K562 (cell line): ENCODE measurements around the gene HOXD4. TPM values are rescaled to one million over a fixed set of nuclear protein-coding genes. Genes with fewer than 3 reads are reported as not detected.

Experiments used
- CBX3 ChIP-seq, 2 experiments: IDR thresholded peaks; 1 replicate in 1 of 2; 2 replicates in 1 of 2; pipeline ENCODE4 v1.6.1; 2012; ENCODE audit warnings: inconsistent platforms in 2 of 2, low read length in 2 of 2, borderline replicate concordance in 1 of 2, control low read depth in 1 of 2
- DMBX1 ChIP-seq: fragments of 250-450 bp; sonication (Bioruptor Pico); IDR thresholded peaks from 2 replicates; pipeline ENCODE4 v1.8.0; 2022; ENCODE audit warnings: inconsistent platforms, mild to moderate bottlenecking, moderate library complexity, borderline replicate concordance
- FOXK2 ChIP-seq, 2 experiments: fragments of 450-650 bp; IDR thresholded peaks in 1 of 2; conservative IDR thresholded peaks in 1 of 2; 2 replicates each; pipeline ENCODE4 v1.6.1; 2016; ENCODE audit warnings: low read depth in 2 of 2, mild to moderate bottlenecking in 1 of 2
- PTRF ChIP-seq: fragments of 450-650 bp; IDR thresholded peaks from 2 replicates; pipeline ENCODE4 v1.6.1; 2016; ENCODE audit warnings: mild to moderate bottlenecking, missing genetic modification characterization, missing compliant biosample characterization
- SIN3B ChIP-seq: fragments of 450-650 bp; IDR thresholded peaks from 2 replicates; pipeline ENCODE4 v1.6.1; 2017; ENCODE audit warnings: low read depth, mild to moderate bottlenecking, moderate library complexity
- TFAM ChIP-seq: fragments of 250-450 bp; sonication (Bioruptor Pico); conservative IDR thresholded peaks from 2 replicates; pipeline ENCODE4 v1.5.0; 2021; ENCODE audit warnings: mild to moderate bottlenecking, moderate library complexity
- ZNF695 ChIP-seq: fragments of 450-650 bp; formaldehyde crosslinking; IDR thresholded peaks from 2 replicates; pipeline ENCODE4 v1.4.0; 2020; ENCODE audit warnings: mild to moderate bottlenecking, moderate library complexity
- polyA plus RNA-seq, 8 experiments: library from polyadenylated mRNA; depleted of rRNA in 4 of 8; stranded (reverse) in 5 of 8; unstranded in 3 of 8; fragments of >200 nt; fragmentation: Nextera tagmentation in 2 of 8; fragmentation: Illumina TruSeq in 1 of 8; extraction: Ambion mirVana in 2 of 8; extraction: Trizol in 1 of 8; gene quantifications; 2 replicates each; pipeline versions ENCODE4 v1.2.1 to v1.2.3, GENCODE V29; 2011 to 2014; ENCODE audit warnings: inconsistent platforms in 1 of 8, missing spikeins in 1 of 8
- total RNA-seq, 7 experiments: library from RNA; depleted of rRNA in 6 of 7; stranded (reverse); fragments of >200 nt in 6 of 7; fragmentation: Illumina TruSeq in 2 of 7; extraction: Trizol in 2 of 7; gene quantifications; 2 replicates each; pipeline versions ENCODE4 v1.2.1 to v1.2.3, GENCODE V29; 2011 to 2021; ENCODE audit warnings: low replicate concordance in 1 of 7
- TF ChIP-seq, protein P1 (sequence below): sonication (generic); formaldehyde crosslinking; IDR thresholded peaks from 2 replicates; pipeline ENCODE4 v1.8.1; 2022; ENCODE audit warnings: missing genetic modification reagents
- TF ChIP-seq, protein P2 (sequence below): fragments of 250-450 bp; sonication (Bioruptor Pico); IDR thresholded peaks from 2 replicates; pipeline ENCODE4 v1.8.0; 2022; ENCODE audit warnings: moderate library complexity, mild to moderate bottlenecking, inconsistent platforms
- TF ChIP-seq, protein P3 (sequence below): sonication (generic); formaldehyde crosslinking; IDR thresholded peaks from 2 replicates; pipeline ENCODE4 v1.8.1; 2023; ENCODE audit warnings: mild to moderate bottlenecking, missing genetic modification reagents
- TF ChIP-seq, protein P4 (sequence below), 2 experiments: fragments of 150-350 bp in 1 of 2; IDR thresholded peaks; 2 replicates each; pipeline ENCODE4 v1.6.1; 2012 to 2016; ENCODE audit warnings: low read depth in 2 of 2, low read length in 2 of 2, mild to moderate bottlenecking in 1 of 2, moderate library complexity in 1 of 2
- TF ChIP-seq, protein P5 (sequence below), 2 experiments: fragments of 450-650 bp; IDR thresholded peaks; 2 replicates each; pipeline ENCODE4 v1.6.1; 2018; ENCODE audit warnings: mild to moderate bottlenecking in 2 of 2, low read depth in 1 of 2; ENCODE audit not compliant: partially characterized antibody in 2 of 2
- TF ChIP-seq, protein P6 (sequence below): fragments of 450-650 bp; conservative IDR thresholded peaks from 2 replicates; pipeline ENCODE4 v1.6.1; 2016; ENCODE audit warnings: missing genetic modification characterization, low read depth, mild to moderate bottlenecking, missing compliant biosample characterization, moderate library complexity

The HOXD4 gene
- total and polyA plus RNA-seq, 9 of the 15 experiments (the other 6 are each of a cell fraction or from before 2014, with no cell fraction given) = not detected

DNA sequence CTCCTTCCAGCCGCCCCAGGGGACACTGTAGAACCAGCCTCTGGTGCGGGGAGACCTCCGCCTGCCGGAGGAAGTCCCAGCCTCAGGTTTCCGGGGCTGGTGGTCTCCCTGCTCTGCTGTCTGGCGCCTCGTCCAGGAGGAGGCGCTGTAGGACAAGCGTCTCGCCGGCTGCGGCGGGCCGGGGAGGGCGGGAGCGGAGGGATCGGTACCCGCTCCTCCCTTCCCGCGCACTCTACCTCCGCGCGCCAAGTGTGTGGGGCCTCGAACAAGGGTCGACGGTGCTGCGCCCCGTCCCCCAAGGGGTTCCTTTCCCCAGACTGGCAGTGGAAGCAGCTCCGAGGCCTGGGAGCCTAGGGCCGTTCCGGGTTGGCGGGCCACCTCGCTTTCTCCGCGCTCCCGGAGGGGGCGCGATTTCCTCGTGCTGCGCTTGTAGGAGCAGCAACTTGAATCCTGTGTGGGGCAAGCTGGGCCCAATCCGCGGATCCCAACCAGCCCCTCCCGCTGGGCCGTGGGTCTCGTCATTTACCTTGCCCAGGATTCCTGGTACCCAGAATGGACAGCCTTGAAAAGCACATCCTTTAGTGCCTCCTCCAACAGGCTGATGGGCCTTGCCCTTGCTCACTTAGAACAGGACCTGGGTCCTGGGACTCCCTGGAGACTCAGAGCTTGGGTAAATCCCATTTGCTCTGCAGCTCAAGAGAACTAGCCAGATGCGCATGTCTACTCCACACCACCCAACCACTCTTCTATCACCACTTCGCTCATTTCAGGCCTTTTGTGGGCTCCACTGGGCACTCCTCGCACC is 10.6 kb upstream of the HOXD4 start (continued):
- TF ChIP-seq, protein P1, sequence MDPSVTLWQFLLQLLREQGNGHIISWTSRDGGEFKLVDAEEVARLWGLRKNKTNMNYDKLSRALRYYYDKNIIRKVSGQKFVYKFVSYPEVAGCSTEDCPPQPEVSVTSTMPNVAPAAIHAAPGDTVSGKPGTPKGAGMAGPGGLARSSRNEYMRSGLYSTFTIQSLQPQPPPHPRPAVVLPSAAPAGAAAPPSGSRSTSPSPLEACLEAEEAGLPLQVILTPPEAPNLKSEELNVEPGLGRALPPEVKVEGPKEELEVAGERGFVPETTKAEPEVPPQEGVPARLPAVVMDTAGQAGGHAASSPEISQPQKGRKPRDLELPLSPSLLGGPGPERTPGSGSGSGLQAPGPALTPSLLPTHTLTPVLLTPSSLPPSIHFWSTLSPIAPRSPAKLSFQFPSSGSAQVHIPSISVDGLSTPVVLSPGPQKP (CRISPR knock-in tag) = no peak
- TF ChIP-seq, protein P2, sequence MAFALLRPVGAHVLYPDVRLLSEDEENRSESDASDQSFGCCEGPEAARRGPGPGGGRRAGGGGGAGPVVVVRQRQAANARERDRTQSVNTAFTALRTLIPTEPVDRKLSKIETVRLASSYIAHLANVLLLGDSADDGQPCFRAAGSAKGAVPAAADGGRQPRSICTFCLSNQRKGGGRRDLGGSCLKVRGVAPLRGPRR (CRISPR knock-in tag) = no peak
- TF ChIP-seq, protein P3, sequence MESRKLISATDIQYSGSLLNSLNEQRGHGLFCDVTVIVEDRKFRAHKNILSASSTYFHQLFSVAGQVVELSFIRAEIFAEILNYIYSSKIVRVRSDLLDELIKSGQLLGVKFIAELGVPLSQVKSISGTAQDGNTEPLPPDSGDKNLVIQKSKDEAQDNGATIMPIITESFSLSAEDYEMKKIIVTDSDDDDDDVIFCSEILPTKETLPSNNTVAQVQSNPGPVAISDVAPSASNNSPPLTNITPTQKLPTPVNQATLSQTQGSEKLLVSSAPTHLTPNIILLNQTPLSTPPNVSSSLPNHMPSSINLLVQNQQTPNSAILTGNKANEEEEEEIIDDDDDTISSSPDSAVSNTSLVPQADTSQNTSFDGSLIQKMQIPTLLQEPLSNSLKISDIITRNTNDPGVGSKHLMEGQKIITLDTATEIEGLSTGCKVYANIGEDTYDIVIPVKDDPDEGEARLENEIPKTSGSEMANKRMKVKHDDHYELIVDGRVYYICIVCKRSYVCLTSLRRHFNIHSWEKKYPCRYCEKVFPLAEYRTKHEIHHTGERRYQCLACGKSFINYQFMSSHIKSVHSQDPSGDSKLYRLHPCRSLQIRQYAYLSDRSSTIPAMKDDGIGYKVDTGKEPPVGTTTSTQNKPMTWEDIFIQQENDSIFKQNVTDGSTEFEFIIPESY = 0 out of 2 replicates have a peak, but pooled peaks have one; percentile 36
- TF ChIP-seq CBX3 (IDR thresholded peaks at IDR 0.05; ENCODE audit: borderline replicate concordance in 1 of 2, low read length in 2 of 2) (no peak; a peak in 1 of 3 replicates), SIN3B (no peak), TFAM (CRISPR knock-in tag) (no peak), ZNF695 (CRISPR knock-in tag) (no peak), FOXK2 (conservative IDR thresholded peaks at IDR 0.05 in 1 of 2, IDR thresholded peaks at IDR 0.05 in 1 of 2; ENCODE audit: low read depth in 2 of 2) (no peak), DMBX1 (no peak), PTRF (tag) (no peak)
- TF ChIP-seq, protein P4, sequence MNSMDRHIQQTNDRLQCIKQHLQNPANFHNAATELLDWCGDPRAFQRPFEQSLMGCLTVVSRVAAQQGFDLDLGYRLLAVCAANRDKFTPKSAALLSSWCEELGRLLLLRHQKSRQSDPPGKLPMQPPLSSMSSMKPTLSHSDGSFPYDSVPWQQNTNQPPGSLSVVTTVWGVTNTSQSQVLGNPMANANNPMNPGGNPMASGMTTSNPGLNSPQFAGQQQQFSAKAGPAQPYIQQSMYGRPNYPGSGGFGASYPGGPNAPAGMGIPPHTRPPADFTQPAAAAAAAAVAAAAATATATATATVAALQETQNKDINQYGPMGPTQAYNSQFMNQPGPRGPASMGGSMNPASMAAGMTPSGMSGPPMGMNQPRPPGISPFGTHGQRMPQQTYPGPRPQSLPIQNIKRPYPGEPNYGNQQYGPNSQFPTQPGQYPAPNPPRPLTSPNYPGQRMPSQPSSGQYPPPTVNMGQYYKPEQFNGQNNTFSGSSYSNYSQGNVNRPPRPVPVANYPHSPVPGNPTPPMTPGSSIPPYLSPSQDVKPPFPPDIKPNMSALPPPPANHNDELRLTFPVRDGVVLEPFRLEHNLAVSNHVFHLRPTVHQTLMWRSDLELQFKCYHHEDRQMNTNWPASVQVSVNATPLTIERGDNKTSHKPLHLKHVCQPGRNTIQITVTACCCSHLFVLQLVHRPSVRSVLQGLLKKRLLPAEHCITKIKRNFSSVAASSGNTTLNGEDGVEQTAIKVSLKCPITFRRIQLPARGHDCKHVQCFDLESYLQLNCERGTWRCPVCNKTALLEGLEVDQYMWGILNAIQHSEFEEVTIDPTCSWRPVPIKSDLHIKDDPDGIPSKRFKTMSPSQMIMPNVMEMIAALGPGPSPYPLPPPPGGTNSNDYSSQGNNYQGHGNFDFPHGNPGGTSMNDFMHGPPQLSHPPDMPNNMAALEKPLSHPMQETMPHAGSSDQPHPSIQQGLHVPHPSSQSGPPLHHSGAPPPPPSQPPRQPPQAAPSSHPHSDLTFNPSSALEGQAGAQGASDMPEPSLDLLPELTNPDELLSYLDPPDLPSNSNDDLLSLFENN (IDR thresholded peaks at IDR 0.05; ENCODE audit: low read depth in 2 of 2, low read length in 2 of 2) = no peak
- TF ChIP-seq, protein P5, sequence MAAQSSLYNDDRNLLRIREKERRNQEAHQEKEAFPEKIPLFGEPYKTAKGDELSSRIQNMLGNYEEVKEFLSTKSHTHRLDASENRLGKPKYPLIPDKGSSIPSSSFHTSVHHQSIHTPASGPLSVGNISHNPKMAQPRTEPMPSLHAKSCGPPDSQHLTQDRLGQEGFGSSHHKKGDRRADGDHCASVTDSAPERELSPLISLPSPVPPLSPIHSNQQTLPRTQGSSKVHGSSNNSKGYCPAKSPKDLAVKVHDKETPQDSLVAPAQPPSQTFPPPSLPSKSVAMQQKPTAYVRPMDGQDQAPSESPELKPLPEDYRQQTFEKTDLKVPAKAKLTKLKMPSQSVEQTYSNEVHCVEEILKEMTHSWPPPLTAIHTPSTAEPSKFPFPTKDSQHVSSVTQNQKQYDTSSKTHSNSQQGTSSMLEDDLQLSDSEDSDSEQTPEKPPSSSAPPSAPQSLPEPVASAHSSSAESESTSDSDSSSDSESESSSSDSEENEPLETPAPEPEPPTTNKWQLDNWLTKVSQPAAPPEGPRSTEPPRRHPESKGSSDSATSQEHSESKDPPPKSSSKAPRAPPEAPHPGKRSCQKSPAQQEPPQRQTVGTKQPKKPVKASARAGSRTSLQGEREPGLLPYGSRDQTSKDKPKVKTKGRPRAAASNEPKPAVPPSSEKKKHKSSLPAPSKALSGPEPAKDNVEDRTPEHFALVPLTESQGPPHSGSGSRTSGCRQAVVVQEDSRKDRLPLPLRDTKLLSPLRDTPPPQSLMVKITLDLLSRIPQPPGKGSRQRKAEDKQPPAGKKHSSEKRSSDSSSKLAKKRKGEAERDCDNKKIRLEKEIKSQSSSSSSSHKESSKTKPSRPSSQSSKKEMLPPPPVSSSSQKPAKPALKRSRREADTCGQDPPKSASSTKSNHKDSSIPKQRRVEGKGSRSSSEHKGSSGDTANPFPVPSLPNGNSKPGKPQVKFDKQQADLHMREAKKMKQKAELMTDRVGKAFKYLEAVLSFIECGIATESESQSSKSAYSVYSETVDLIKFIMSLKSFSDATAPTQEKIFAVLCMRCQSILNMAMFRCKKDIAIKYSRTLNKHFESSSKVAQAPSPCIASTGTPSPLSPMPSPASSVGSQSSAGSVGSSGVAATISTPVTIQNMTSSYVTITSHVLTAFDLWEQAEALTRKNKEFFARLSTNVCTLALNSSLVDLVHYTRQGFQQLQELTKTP (IDR thresholded peaks at IDR 0.05; ENCODE audit: low read depth in 1 of 2, partially characterized antibody in 2 of 2) = peak in 1 of 2 experiments; percentile 88
- TF ChIP-seq, protein P6, sequence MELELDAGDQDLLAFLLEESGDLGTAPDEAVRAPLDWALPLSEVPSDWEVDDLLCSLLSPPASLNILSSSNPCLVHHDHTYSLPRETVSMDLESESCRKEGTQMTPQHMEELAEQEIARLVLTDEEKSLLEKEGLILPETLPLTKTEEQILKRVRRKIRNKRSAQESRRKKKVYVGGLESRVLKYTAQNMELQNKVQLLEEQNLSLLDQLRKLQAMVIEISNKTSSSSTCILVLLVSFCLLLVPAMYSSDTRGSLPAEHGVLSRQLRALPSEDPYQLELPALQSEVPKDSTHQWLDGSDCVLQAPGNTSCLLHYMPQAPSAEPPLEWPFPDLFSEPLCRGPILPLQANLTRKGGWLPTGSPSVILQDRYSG (tag) = no peak
